H9 (cell line): ENCODE measurements around the gene GLCE. TPM values are rescaled to one million over a fixed set of nuclear protein-coding genes. Genes with fewer than 3 reads are reported as not detected.

ENCODE experiments used
- DNase-seq: peaks from one replicate; pipeline ENCODE4 v3.0.0-alpha.2; 2017
- H2AFZ ChIP-seq: one replicate; pipeline ENCODE4 v1.6.1; 2013; ENCODE audit warnings: mild to moderate bottlenecking, low read length, control low read depth, moderate library complexity
- H2AK5ac ChIP-seq: 2 replicates; pipeline ENCODE4 v1.6.1; 2013; ENCODE audit warnings: low read length, control low read depth, mixed read lengths; ENCODE audit not compliant: insufficient read length
- H2BK120ac ChIP-seq: one replicate; pipeline ENCODE4 v1.6.1; 2013; ENCODE audit warnings: low read depth, mild to moderate bottlenecking, low read length, control low read depth, inconsistent platforms; ENCODE audit not compliant: poor library complexity, severe bottlenecking
- H2BK12ac ChIP-seq: 2 replicates; pipeline ENCODE4 v1.6.1; 2013; ENCODE audit warnings: low read length, control low read depth, mixed read lengths, low read depth; ENCODE audit not compliant: insufficient read length
- H2BK15ac ChIP-seq: 2 replicates; pipeline ENCODE4 v1.6.1; 2013; ENCODE audit warnings: low read depth, low read length, control low read depth
- H2BK20ac ChIP-seq: one replicate; pipeline ENCODE4 v1.6.1; 2013; ENCODE audit warnings: low read depth, mild to moderate bottlenecking, low read length, control low read depth, inconsistent platforms; ENCODE audit not compliant: poor library complexity, severe bottlenecking
- H2BK5ac ChIP-seq: 2 replicates; pipeline ENCODE4 v1.6.1; 2013; ENCODE audit warnings: low read length, control low read depth, mixed read lengths; ENCODE audit not compliant: insufficient read length
- H3K14ac ChIP-seq: 2 replicates; pipeline ENCODE4 v1.6.1; 2013; ENCODE audit warnings: low read length, control low read depth; ENCODE audit not compliant: insufficient read depth
- H3K18ac ChIP-seq: 2 replicates; pipeline ENCODE4 v1.6.1; 2013; ENCODE audit warnings: low read depth, mild to moderate bottlenecking, mixed read lengths, low read length, control low read depth; ENCODE audit not compliant: insufficient read length
- H3K23ac ChIP-seq: 2 replicates; pipeline ENCODE4 v1.6.1; 2013; ENCODE audit warnings: low read length, control low read depth, mixed read lengths, low read depth; ENCODE audit not compliant: insufficient read length
- H3K23me2 ChIP-seq: 2 replicates; pipeline ENCODE4 v1.6.1; 2013; ENCODE audit warnings: low read depth, mild to moderate bottlenecking, mixed read lengths, low read length, control low read depth; ENCODE audit not compliant: insufficient read length, poor library complexity, severe bottlenecking
- H3K27ac ChIP-seq: 2 replicates; pipeline ENCODE4 v1.5.1; 2013; ENCODE audit warnings: low read length, control low read depth, mixed read lengths, low read depth; ENCODE audit not compliant: insufficient read length
- H3K27me3 ChIP-seq: 2 replicates; pipeline ENCODE4 v1.6.1; 2013; ENCODE audit warnings: low read length, control low read depth, inconsistent platforms; ENCODE audit not compliant: insufficient read depth
- H3K4ac ChIP-seq: 2 replicates; pipeline ENCODE4 v1.6.1; 2013; ENCODE audit warnings: low read depth, mild to moderate bottlenecking, control low read depth, inconsistent platforms, low read length, moderate library complexity
- H3K4me1 ChIP-seq: 2 replicates; pipeline ENCODE4 v1.6.1; 2013; ENCODE audit warnings: low read length, control low read depth, inconsistent platforms; ENCODE audit not compliant: insufficient read depth
- H3K4me2 ChIP-seq: 2 replicates; pipeline ENCODE4 v1.6.1; 2013; ENCODE audit warnings: low read length, control low read depth, mixed read lengths; ENCODE audit not compliant: insufficient read length, insufficient read depth
- H3K56ac ChIP-seq: 2 replicates; pipeline ENCODE4 v1.6.1; 2013; ENCODE audit warnings: low read depth, mild to moderate bottlenecking, mixed read lengths, low read length, control low read depth; ENCODE audit not compliant: insufficient read length
- H3K79me1 ChIP-seq: 2 replicates; pipeline ENCODE4 v1.6.1; 2013; ENCODE audit warnings: low read depth, mild to moderate bottlenecking, moderate library complexity, low read length, control low read depth, inconsistent platforms; ENCODE audit not compliant: insufficient read depth, poor library complexity, severe bottlenecking
- H3K79me2 ChIP-seq: 2 replicates; pipeline ENCODE4 v1.6.1; 2013; ENCODE audit warnings: low read length, control low read depth, inconsistent platforms; ENCODE audit not compliant: insufficient read depth
- H3K9ac ChIP-seq: 2 replicates; pipeline ENCODE4 v1.6.1; 2013; ENCODE audit warnings: low read length, control low read depth, mixed read lengths; ENCODE audit not compliant: insufficient read length; ENCODE audit errors: extremely low read depth
- H3K9me3 ChIP-seq: one replicate; pipeline ENCODE4 v1.6.1; 2013; ENCODE audit warnings: low read depth, low read length, inconsistent platforms; ENCODE audit not compliant: control insufficient read depth
- H3T11ph ChIP-seq: one replicate; pipeline ENCODE4 v1.6.1; 2013; ENCODE audit warnings: mild to moderate bottlenecking, low read length, control low read depth, inconsistent platforms
- H4K20me1 ChIP-seq: one replicate; pipeline ENCODE4 v1.6.1; 2013; ENCODE audit not compliant: control insufficient read depth, insufficient read length, insufficient read depth
- H4K5ac ChIP-seq: 2 replicates; pipeline ENCODE4 v1.6.1; 2013; ENCODE audit warnings: low read depth, mild to moderate bottlenecking, mixed read lengths, low read length, control low read depth; ENCODE audit not compliant: insufficient read length
- H4K8ac ChIP-seq: replicated peaks from 2 replicates; pipeline ENCODE4 v1.6.1; 2013; ENCODE audit warnings: low read length, control low read depth, mixed read lengths, low read depth; ENCODE audit not compliant: insufficient read length
- H4K91ac ChIP-seq: 2 replicates; pipeline ENCODE4 v1.6.1; 2013; ENCODE audit warnings: low read depth, mild to moderate bottlenecking, moderate library complexity, mixed read lengths, low read length, control low read depth; ENCODE audit not compliant: insufficient read length
- H3K27ac Mint-ChIP-seq, 3 experiments: 2 replicates in 2 of 3; 3 replicates in 1 of 3; pipeline ENCODE4 v1.8.0; 2020 to 2021; ENCODE audit warnings: mixed read lengths in 3 of 3, mild to moderate bottlenecking in 1 of 3, moderate library complexity in 1 of 3
- H3K27me3 Mint-ChIP-seq: 2 replicates; pipeline ENCODE4 v1.8.0; 2021; ENCODE audit warnings: low read depth, mild to moderate bottlenecking, moderate library complexity, mixed read lengths
- H3K36me3 Mint-ChIP-seq, 3 experiments: 2 replicates in 2 of 3; 3 replicates in 1 of 3; pipeline ENCODE4 v1.8.0; 2020 to 2021; ENCODE audit warnings: low read depth in 3 of 3, mixed read lengths in 3 of 3; ENCODE audit not compliant: insufficient read depth in 1 of 3
- H3K4me1 Mint-ChIP-seq, 2 experiments: 2 replicates each; pipeline ENCODE4 v1.8.0; 2020; ENCODE audit warnings: mixed read lengths in 2 of 2
- H3K4me3 Mint-ChIP-seq, 2 experiments: 2 replicates in 1 of 2; 3 replicates in 1 of 2; pipeline ENCODE4 v1.8.0; 2020 to 2021; ENCODE audit warnings: mild to moderate bottlenecking in 2 of 2, mixed read lengths in 2 of 2, moderate library complexity in 1 of 2
- H3K9me3 Mint-ChIP-seq, 2 experiments: 2 replicates in 1 of 2; 3 replicates in 1 of 2; pipeline ENCODE4 v1.8.0; 2020; ENCODE audit warnings: mild to moderate bottlenecking in 2 of 2, mixed read lengths in 2 of 2, moderate library complexity in 1 of 2
- CTCF ChIP-seq: fragments of 200-600 bp; sonication (generic); conservative IDR thresholded peaks from 3 replicates; pipeline ENCODE4 v1.8.0; 2021; ENCODE audit warnings: antibody characterized with exemption, mild to moderate bottlenecking
- WGBS: extraction: QIAGEN DNeasy Blood & Tissue Kit; methylation state at CpG from one replicate; pipeline ENCODE4 v1.1.7; 2013; ENCODE audit warnings: missing lambda C conversion rate, low lambda C conversion rate, mixed read lengths; ENCODE audit not compliant: insufficient read length; ENCODE audit errors: extremely low coverage; 5-methylcytosine and 5-hydroxymethylcytosine counted together
- total RNA-seq: library from RNA; stranded (reverse); gene quantifications from 2 replicates; pipeline ENCODE4 v1.2.1, GENCODE V29; 2021

GLCE gene
- total RNA-seq, 1 experiment from 2014 or later = 12.2 TPM

GRCh38 chr15:69292826-69293420 lies 132.5 kb downstream of the GLCE start:
- peaks cover under 1% of the 10 kb centered on the region; the same call in 1 of the 2 replicates for H3K27me3 ChIP-seq
- peaks cover 2% of the 10 kb centered on the region for H3K23me2 ChIP-seq
- no peak overlapping the region for H2BK15ac ChIP-seq
- no peak overlapping the region for H2BK12ac ChIP-seq
- Mint-ChIP-seq H3K27me3 (peaks cover 41% of the 10 kb centered on the region), H3K27ac (no peak overlapping the region; a peak in 1 of 7 replicates), H3K36me3 (no peaks in the 10 kb centered on the region), H3K4me1 (peaks cover 9 to 12% of the 10 kb centered on the region in 2 experiments; a peak in 3 of 4 replicates), H3K4me3 (no peak overlapping the region), H3K9me3 (no peaks in the 10 kb centered on the region)
- no peaks in the 10 kb centered on the region for H3K79me1 ChIP-seq
- no peak overlapping the region for H4K5ac ChIP-seq
- no peak overlapping the region for H3K56ac ChIP-seq
- H4K91ac ChIP-seq = no peak overlapping the region
- no peaks in the 10 kb centered on the region for H3K79me2 ChIP-seq
- no CpG with 5 or more reads among the region's 10 CpGs for WGBS
- H2AFZ ChIP-seq = no peak overlapping the region
- no peak overlapping the region; the same call in 1 of the 2 replicates for H3K14ac ChIP-seq
- H3K27ac ChIP-seq = no peak overlapping the region
- H3K9me3 ChIP-seq = no peaks in the 10 kb centered on the region
- no peak overlapping the region for H3T11ph ChIP-seq
- no peaks in the 10 kb centered on the region; the same call in 1 of the 2 replicates for H3K4me1 ChIP-seq
- H2BK20ac ChIP-seq = no peak overlapping the region
- H2BK5ac ChIP-seq = no peak overlapping the region
- no peak for TF ChIP-seq CTCF
- no peak overlapping the region for H4K8ac ChIP-seq
- H3K18ac ChIP-seq = no peak overlapping the region
- H3K4ac ChIP-seq = no peak overlapping the region
- H2BK120ac ChIP-seq = no peak overlapping the region
- H3K23ac ChIP-seq = no peak overlapping the region
- H2AK5ac ChIP-seq = no peak overlapping the region
- no peak overlapping the region for H3K4me2 ChIP-seq
- no peak for DNase-seq
- no peaks in the 10 kb centered on the region for H4K20me1 ChIP-seq
- H3K9ac ChIP-seq = no peak overlapping the region
